Stimulated activated CD4-positive, alpha-beta T cell treated with anti-CD3 and anti-CD28 coated beads, Interleukin-1b, Interleukin-23, amount 100 ng/mL, for 24 hours (primary cell): Measurements from ENCODE around the gene CHCHD10.
A peak's percentile ranks its signal among the peaks of the same experiment; 100 is the strongest.

Source experiments
- DNase-seq, 4 experiments: peaks; one replicate each; pipeline ENCODE4 v3.0.0-alpha.2; 2020; ENCODE audit warnings: low read depth in 4 of 4, low spot score in 1 of 4

The CHCHD10 gene

GRCh38 chr22:23767673-23768548, at the start of gene CHCHD10:
TSS of gene CHCHD10 (minus strand) at chr22:23767972. CDS start at chr22:23767874, 98 bp downstream.
- DNase-seq, result peak; percentile 47 to 82 (median 65)

- DNase-seq, result no peak
These were observed 49.4 kb upstream of the CHCHD10 start for GRCh38 chr22:23817146-23817545.

GRCh38 chr22:23816156-23816976, 48.6 kb upstream of the CHCHD10 start:
- no peak for DNase-seq

GRCh38 chr22:23815541-23816155, 47.9 kb upstream of the CHCHD10 start:
- DNase-seq, result no peak

- DNase-seq, result no peak
These were observed 44.6 kb upstream of the CHCHD10 start for GRCh38 chr22:23812378-23812777.

GRCh38 chr22:23806837-23807236, 39.1 kb upstream of the CHCHD10 start:
- DNase-seq, result no peak

GRCh38 chr22:23804781-23805291, 37.1 kb upstream of the CHCHD10 start:
- DNase-seq, result no peak

- no peak for DNase-seq
These were observed 35.4 kb upstream of the CHCHD10 start for GRCh38 chr22:23803001-23803819.

GRCh38 chr22:23801886-23802377, 34.2 kb upstream of the CHCHD10 start:
- DNase-seq, result no peak

GRCh38 chr22:23801238-23801821, 33.6 kb upstream of the CHCHD10 start:
- no peak for DNase-seq

- no peak for DNase-seq
These were observed 32.8 kb upstream of the CHCHD10 start for GRCh38 chr22:23800297-23801237.

- DNase-seq, result no peak
These were observed 28.7 kb upstream of the CHCHD10 start for GRCh38 chr22:23796461-23796860.

GRCh38 chr22:23793326-23793725, 25.6 kb upstream of the CHCHD10 start:
- DNase-seq, result no peak

- no peak for DNase-seq
These were observed 24.2 kb upstream of the CHCHD10 start for GRCh38 chr22:23791738-23792645.

- no peak for DNase-seq
These were observed 23.3 kb upstream of the CHCHD10 start for GRCh38 chr22:23790819-23791737.

GRCh38 chr22:23789638-23790037, 21.9 kb upstream of the CHCHD10 start:
- no peak for DNase-seq

- no peak for DNase-seq
These were observed 21.3 kb upstream of the CHCHD10 start for GRCh38 chr22:23789121-23789520.
